ENCODE data around the gene MRPS34.

GRCh38 chr16:1820096-1820945 is 47.4 kb upstream of the MRPS34 start:
- TF ChIP-seq CTCF (IDR thresholded peaks at IDR 0.05; ENCODE audit: poor library complexity), result no peak
- no peak for TF ChIP-seq EZH2phosphoT487 (IDR thresholded peaks at IDR 0.05; ENCODE audit: low read depth, severe bottlenecking, unreplicated experiment)
- TF ChIP-seq EZH2 (IDR thresholded peaks at IDR 0.05; ENCODE audit: borderline replicate concordance), result no peak

Measured in hepatocyte (in vitro differentiated cells).